Stimulated activated CD8-positive, alpha-beta memory T cell treated with anti-CD3 and anti-CD28 coated beads, Interleukin-2, amount 100 ng/mL, for 1 hour (primary cell): ENCODE results near the gene STRAP.
"Not testable (repeated sequence)": the region's sequence is repeated elsewhere in the genome, so short reads cannot be mapped to it uniquely, and the experiment has no call there.

ENCODE experiments used
- DNase-seq, 2 donors: peaks; one replicate each; pipeline ENCODE4 v3.0.0-alpha.2; 2020; ENCODE audit warnings: low read depth in 2 of 2

The STRAP gene

GRCh38 chr12:15924956-15925355 lies 42.8 kb downstream of the STRAP start:
- DNase-seq: no peak

GRCh38 chr12:15928346-15928745 lies 46.2 kb downstream of the STRAP start:
- DNase-seq: no peak

GRCh38 chr12:15928870-15929571 lies 46.8 kb downstream of the STRAP start:
- DNase-seq: no peak

GRCh38 chr12:15931590-15932053 lies 49.4 kb downstream of the STRAP start:
- no peak for DNase-seq

GRCh38 chr12:15932327-15932726 lies 50.1 kb downstream of the STRAP start:
- no peak for DNase-seq

GRCh38 chr12:15932971-15933370 lies 50.8 kb downstream of the STRAP start:
- DNase-seq: no peak

GRCh38 chr12:15933751-15934150 lies 51.6 kb downstream of the STRAP start:
- no peak for DNase-seq

- no peak for DNase-seq
Observed at GRCh38 chr12:15936751-15937150, 54.6 kb downstream of the STRAP start.

GRCh38 chr12:15937902-15938301 lies 55.7 kb downstream of the STRAP start:
- no peak for DNase-seq

- no peak for DNase-seq
Observed at GRCh38 chr12:15939111-15939510, 56.9 kb downstream of the STRAP start.

GRCh38 chr12:15942475-15942874 lies 60.3 kb downstream of the STRAP start:
- DNase-seq: no peak

- not testable (repeated sequence) for DNase-seq
Observed at GRCh38 chr12:15943519-15943918, 61.3 kb downstream of the STRAP start.

- DNase-seq: not testable (repeated sequence)
Observed at GRCh38 chr12:15948461-15948860, 66.3 kb downstream of the STRAP start.
